HG03354 (cell line): ENCODE results near the gene ENTPD1.

ENCODE experiments used
- ATAC-seq: cut with Tn5 transposase; IDR thresholded peaks from one replicate; pipeline ENCODE4 v1.9.1; 2021; ENCODE audit warnings: mild to moderate bottlenecking; ENCODE audit not compliant: unreplicated experiment, poor library complexity, severe bottlenecking

ENTPD1 gene

GRCh38 chr10:95818668-95819067 lies 62.7 kb downstream of the ENTPD1 start:
- ATAC-seq: no peak

- no peak for ATAC-seq
Observed at GRCh38 chr10:95819620-95820329, 63.8 kb downstream of the ENTPD1 start.

GRCh38 chr10:95820363-95820762 lies 64.4 kb downstream of the ENTPD1 start:
- no peak for ATAC-seq

GRCh38 chr10:95821720-95822119 lies 65.8 kb downstream of the ENTPD1 start:
- ATAC-seq: no peak

- ATAC-seq: no peak
Observed at GRCh38 chr10:95830044-95830443, 74.1 kb downstream of the ENTPD1 start.

GRCh38 chr10:95831076-95831475 lies 75.1 kb downstream of the ENTPD1 start:
- no peak for ATAC-seq

- no peak for ATAC-seq
Observed at GRCh38 chr10:95831515-95831914, 75.6 kb downstream of the ENTPD1 start.

GRCh38 chr10:95832216-95833041 lies 76.5 kb downstream of the ENTPD1 start:
- peak; percentile 82 for ATAC-seq

GRCh38 chr10:95833042-95833610 lies 77.2 kb downstream of the ENTPD1 start:
- no peak for ATAC-seq

GRCh38 chr10:95834406-95834805 lies 78.4 kb downstream of the ENTPD1 start:
- no peak for ATAC-seq

- no peak for ATAC-seq
Observed at GRCh38 chr10:95835149-95835860, 79.3 kb downstream of the ENTPD1 start.

- no peak for ATAC-seq
Observed at GRCh38 chr10:95835911-95836310, 79.9 kb downstream of the ENTPD1 start.

GRCh38 chr10:95836610-95837355 lies 80.8 kb downstream of the ENTPD1 start:
- no peak for ATAC-seq

- peak; percentile 19 for ATAC-seq
Observed at GRCh38 chr10:95837356-95837776, 81.4 kb downstream of the ENTPD1 start.

GRCh38 chr10:95837783-95838182 lies 81.8 kb downstream of the ENTPD1 start:
- peak; percentile 32 for ATAC-seq

- no peak for ATAC-seq
Observed at GRCh38 chr10:95840121-95840520, 84.2 kb downstream of the ENTPD1 start.

GRCh38 chr10:95840681-95841080 lies 84.7 kb downstream of the ENTPD1 start:
- no peak for ATAC-seq

- ATAC-seq: peak; percentile 64
Observed at GRCh38 chr10:95841661-95842498, 85.9 kb downstream of the ENTPD1 start.

- no peak for ATAC-seq
Observed at GRCh38 chr10:95845411-95845810, 89.4 kb downstream of the ENTPD1 start.
